ENCODE results near the gene KIAA1614.

- TF ChIP-seq CTCF (optimal IDR thresholded peaks at IDR 0.05 in 1 of 3, IDR thresholded peaks at IDR 0.05 in 1 of 3, conservative IDR thresholded peaks at IDR 0.05 in 1 of 3; ENCODE audit: extremely low read depth in 1 of 3, insufficient read depth in 2 of 3, low read length in 3 of 3) (no peak), EZH2 (IDR thresholded peaks at IDR 0.05; ENCODE audit: low read length) (no peak)
Observed at GRCh38 chr1:180892675-180893074, 20.0 kb upstream of the KIAA1614 start.
